Activated T-helper 2 cell treated with anti-CD3 and anti-CD28 coated beads, Interferon-gamma antibody, Interleukin-2, Interleukin-4, amounts not matched to agents 10 μg/mL and 5 μg/mL and 100 μg/mL, durations not matched to agents 14 hours and 24 hours and 36 hours (primary cell): ENCODE data around the gene CHRNG. TPM values are rescaled to one million over a fixed set of nuclear protein-coding genes. Genes with fewer than 3 reads are reported as not detected.
"Not testable (repeated sequence)": the region's sequence is repeated elsewhere in the genome, so short reads cannot be mapped to it uniquely, and the experiment has no call there.

Source experiments
- DNase-seq: peaks from one replicate; pipeline ENCODE4 v3.0.0; 2021; ENCODE audit warnings: low spot score
- H3K27ac Mint-ChIP-seq: one replicate; pipeline ENCODE4 v1.8.0; 2021; ENCODE audit warnings: mixed read lengths
- H3K27me3 Mint-ChIP-seq: one replicate; pipeline ENCODE4 v1.8.0; 2021; ENCODE audit warnings: low read depth, mixed read lengths
- H3K36me3 Mint-ChIP-seq: one replicate; pipeline ENCODE4 v1.8.0; 2021; ENCODE audit warnings: low read depth, mixed read lengths
- H3K4me1 Mint-ChIP-seq: one replicate; pipeline ENCODE4 v1.8.0; 2021; ENCODE audit warnings: low read depth, mixed read lengths
- H3K4me3 Mint-ChIP-seq: one replicate; pipeline ENCODE4 v1.8.0; 2021; ENCODE audit warnings: low read depth, mild to moderate bottlenecking, moderate library complexity, mixed read lengths
- H3K9me3 Mint-ChIP-seq: one replicate; pipeline ENCODE4 v1.8.0; 2021; ENCODE audit warnings: mixed read lengths
- intact Hi-C: fragments of 100-400 bp; cut with micrococcal nuclease; formaldehyde crosslinking; loops from one replicate; pipeline ENCODE4 v1.15.1; 2023
- total RNA-seq: library from RNA; stranded (reverse); gene quantifications from 2 replicates; pipeline ENCODE4 v1.2.3, GENCODE V29; 2022

The CHRNG gene
- total RNA-seq, 1 donor from 2014 or later = not detected

- no peaks in the 10 kb centered on the region for H3K36me3 Mint-ChIP-seq
- no peak within 1 kb of the TSS for H3K27ac Mint-ChIP-seq
- H3K27me3 Mint-ChIP-seq = peaks cover 40% of the 10 kb centered on the region
- no peaks in the 10 kb centered on the region for H3K9me3 Mint-ChIP-seq
- no peak for DNase-seq
- H3K4me3 Mint-ChIP-seq = no peak within 1 kb of the TSS
- H3K4me1 Mint-ChIP-seq = peaks cover 5% of the 10 kb centered on the region
- intact Hi-C loops = no loop called here
Measured at GRCh38 chr2:232525791-232526371, 13.6 kb upstream of the CHRNG start, which contains the start of gene CHRND. Gene CHRND, plus strand, starts transcription at chr2:232526160. Its CDS starts 56 bp downstream, at chr2:232526216.

- intact Hi-C loops = no loop called here
Measured at GRCh38 chr2:232526372-232526941, 13.0 kb upstream of the CHRNG start.

GRCh38 chr2:232527905-232528470, 11.5 kb upstream of the CHRNG start:
- peaks cover 4% of the 10 kb centered on the region for H3K4me1 Mint-ChIP-seq
- DNase-seq = no peak

More at GRCh38 chr2:232526372-232526941, 13.0 kb upstream of the CHRNG start:
- H3K36me3 Mint-ChIP-seq = no peaks in the 10 kb centered on the region
- no peak overlapping the region for H3K27ac Mint-ChIP-seq
- DNase-seq = no peak
- H3K27me3 Mint-ChIP-seq = peaks cover 39% of the 10 kb centered on the region
- no peaks in the 10 kb centered on the region for H3K9me3 Mint-ChIP-seq
- no peak overlapping the region for H3K4me3 Mint-ChIP-seq
- H3K4me1 Mint-ChIP-seq = peaks cover 4% of the 10 kb centered on the region

GRCh38 chr2:232528746-232529460, 10.6 kb upstream of the CHRNG start:
- Mint-ChIP-seq H3K9me3 (no peaks in the 10 kb centered on the region), H3K27me3 (peaks cover 25% of the 10 kb centered on the region), H3K36me3 (no peaks in the 10 kb centered on the region), H3K4me1 (peaks cover 4% of the 10 kb centered on the region), H3K4me3 (no peak overlapping the region), H3K27ac (no peak overlapping the region)
- no peak for DNase-seq
- intact Hi-C loops = no loop called here

More at GRCh38 chr2:232527905-232528470, 11.5 kb upstream of the CHRNG start:
- intact Hi-C loops = no loop called here
- no peak overlapping the region for H3K27ac Mint-ChIP-seq
- peaks cover 30% of the 10 kb centered on the region for H3K27me3 Mint-ChIP-seq
- no peak overlapping the region for H3K4me3 Mint-ChIP-seq
- H3K9me3 Mint-ChIP-seq = no peaks in the 10 kb centered on the region
- no peaks in the 10 kb centered on the region for H3K36me3 Mint-ChIP-seq

- H3K27ac Mint-ChIP-seq = no peak overlapping the region
- H3K36me3 Mint-ChIP-seq = no peaks in the 10 kb centered on the region
- intact Hi-C loops = no loop called here
- H3K4me1 Mint-ChIP-seq = peaks cover 4% of the 10 kb centered on the region
- H3K9me3 Mint-ChIP-seq = no peaks in the 10 kb centered on the region
- DNase-seq = no peak
- H3K4me3 Mint-ChIP-seq = no peak overlapping the region
- peaks cover 16% of the 10 kb centered on the region for H3K27me3 Mint-ChIP-seq
Measured at GRCh38 chr2:232529806-232530547, 9.5 kb upstream of the CHRNG start.

GRCh38 chr2:232530626-232531260, 8.7 kb upstream of the CHRNG start:
- intact Hi-C loops = no loop called here
- H3K36me3 Mint-ChIP-seq = no peaks in the 10 kb centered on the region

GRCh38 chr2:232532419-232532818, 7.1 kb upstream of the CHRNG start:
- H3K27me3 Mint-ChIP-seq = peaks cover 7% of the 10 kb centered on the region
- DNase-seq = no peak
- H3K36me3 Mint-ChIP-seq = no peaks in the 10 kb centered on the region
- no peak overlapping the region for H3K27ac Mint-ChIP-seq
- H3K4me3 Mint-ChIP-seq = no peak overlapping the region
- intact Hi-C loops = no loop called here
- peaks cover 4% of the 10 kb centered on the region for H3K4me1 Mint-ChIP-seq
- H3K9me3 Mint-ChIP-seq = no peaks in the 10 kb centered on the region

More at GRCh38 chr2:232530626-232531260, 8.7 kb upstream of the CHRNG start:
- Mint-ChIP-seq H3K27ac (no peak overlapping the region), H3K9me3 (no peaks in the 10 kb centered on the region), H3K4me3 (no peak overlapping the region), H3K27me3 (peaks cover 16% of the 10 kb centered on the region), H3K4me1 (peaks cover 4% of the 10 kb centered on the region)
- no peak for DNase-seq

- H3K27me3 Mint-ChIP-seq, H3K36me3 Mint-ChIP-seq, H3K9me3 Mint-ChIP-seq, H3K4me1 Mint-ChIP-seq, H3K4me3 Mint-ChIP-seq, H3K27ac Mint-ChIP-seq, DNase-seq, intact Hi-C loops: not testable (repeated sequence)
Measured at GRCh38 chr2:232532821-232533220, 6.7 kb upstream of the CHRNG start.

GRCh38 chr2:232533944-232534710, 5.4 kb upstream of the CHRNG start:
- DNase-seq = no peak
- peaks cover 7% of the 10 kb centered on the region for H3K27me3 Mint-ChIP-seq
- H3K9me3 Mint-ChIP-seq = no peaks in the 10 kb centered on the region
- H3K4me1 Mint-ChIP-seq = no peaks in the 10 kb centered on the region
- H3K36me3 Mint-ChIP-seq = no peaks in the 10 kb centered on the region
- intact Hi-C loops = no loop called here
- H3K27ac Mint-ChIP-seq = no peak overlapping the region
- H3K4me3 Mint-ChIP-seq = no peak overlapping the region

- H3K4me1 Mint-ChIP-seq = no peaks in the 10 kb centered on the region
- H3K27ac Mint-ChIP-seq = no peak overlapping the region
- intact Hi-C loops = no loop called here
- DNase-seq = no peak
- no peak overlapping the region for H3K4me3 Mint-ChIP-seq
- H3K9me3 Mint-ChIP-seq = no peaks in the 10 kb centered on the region
- H3K27me3 Mint-ChIP-seq = peaks cover 7% of the 10 kb centered on the region
- no peaks in the 10 kb centered on the region for H3K36me3 Mint-ChIP-seq
Measured at GRCh38 chr2:232534940-232535651, 4.4 kb upstream of the CHRNG start.

GRCh38 chr2:232535761-232536530, 3.5 kb upstream of the CHRNG start:
- no peak overlapping the region for H3K4me3 Mint-ChIP-seq
- H3K9me3 Mint-ChIP-seq = no peaks in the 10 kb centered on the region
- no peak overlapping the region for H3K27ac Mint-ChIP-seq
- H3K27me3 Mint-ChIP-seq = peaks cover 7% of the 10 kb centered on the region
- intact Hi-C loops = no loop called here
- DNase-seq = no peak
- no peaks in the 10 kb centered on the region for H3K36me3 Mint-ChIP-seq
- no peaks in the 10 kb centered on the region for H3K4me1 Mint-ChIP-seq
